Measurements from ENCODE around the gene SLC34A3.
A peak's percentile ranks its signal among the peaks of the same experiment; 100 is the strongest.

Gene SLC34A3

GRCh38 chr9:137222190-137223077, 8.3 kb upstream of the SLC34A3 start, which contains the start of gene RNF208:
RNF208 (minus strand) TSS chr9:137222240; CDS start chr9:137221212, 1,028 bp downstream.
- peak within 1 kb of the TSS; percentile 48 for H3K4me3 ChIP-seq (replicated peaks; ENCODE audit: low read depth, low read length)
- no peak for DNase-seq (ENCODE audit: low read depth)

GRCh38 chr9:137223078-137223970, 7.4 kb upstream of the SLC34A3 start:
- peak overlapping the region; percentile 84 for H3K4me3 ChIP-seq (replicated peaks; ENCODE audit: low read depth, low read length)
- no peak for TF ChIP-seq CTCF (IDR thresholded peaks at IDR 0.05; ENCODE audit: low read length, missing control alignments)
- peak; percentile 99 for DNase-seq (ENCODE audit: low read depth)

More at GRCh38 chr9:137222190-137223077, 8.3 kb upstream of the SLC34A3 start, which contains the start of gene RNF208:
- no peak for TF ChIP-seq CTCF (IDR thresholded peaks at IDR 0.05; ENCODE audit: low read length, missing control alignments)

GRCh38 chr9:137224830-137225694, 5.6 kb upstream of the SLC34A3 start, which contains the start of gene CYSRT1:
CYSRT1 (plus strand) TSS chr9:137225174; CDS start chr9:137225622, 448 bp downstream.
- no peak for DNase-seq (ENCODE audit: low read depth)
- peak within 1 kb of the TSS; percentile 84 for H3K4me3 ChIP-seq (replicated peaks; ENCODE audit: low read depth, low read length)
- TF ChIP-seq CTCF (IDR thresholded peaks at IDR 0.05; ENCODE audit: low read length, missing control alignments), result no peak

GRCh38 chr9:137225699-137226331, 4.9 kb upstream of the SLC34A3 start:
- no peak for TF ChIP-seq CTCF (IDR thresholded peaks at IDR 0.05; ENCODE audit: low read length, missing control alignments)
- DNase-seq (ENCODE audit: low read depth), result no peak
- no peak overlapping the region for H3K4me3 ChIP-seq (replicated peaks; ENCODE audit: low read depth, low read length)

- DNase-seq (ENCODE audit: low read depth), result no peak
- TF ChIP-seq CTCF (IDR thresholded peaks at IDR 0.05; ENCODE audit: low read length, missing control alignments), result no peak
- no peak overlapping the region for H3K4me3 ChIP-seq (replicated peaks; ENCODE audit: low read depth, low read length)
These were observed 4.2 kb upstream of the SLC34A3 start for GRCh38 chr9:137226338-137227053.

Data from fibroblast of pulmonary artery (primary cell).